Loucy (cell line): ENCODE measurements around the gene TTBK2.

Source experiments
- H2AFZ ChIP-seq: fragments of 200-600 bp; sonication (generic); 2 replicates; pipeline ENCODE4 v1.6.0; 2016; ENCODE audit warnings: antibody characterized with exemption, mild to moderate bottlenecking, low read length, moderate library complexity
- H3F3A ChIP-seq: fragments of 200-600 bp; 2 replicates; pipeline ENCODE4 v1.6.0; 2016; ENCODE audit warnings: antibody characterized with exemption, low read depth, mild to moderate bottlenecking
- H3K27me3 ChIP-seq: fragments of 200-600 bp; sonication (generic); 2 replicates; pipeline ENCODE4 v1.6.1; 2014; ENCODE audit warnings: low read length, mild to moderate bottlenecking; ENCODE audit not compliant: insufficient read depth, poor library complexity, severe bottlenecking
- H3K36me3 ChIP-seq: fragments of 200-600 bp; sonication (generic); 2 replicates; pipeline ENCODE4 v1.6.1; 2016; ENCODE audit warnings: low read length; ENCODE audit not compliant: insufficient read depth
- H3K4me1 ChIP-seq: fragments of 200-600 bp; sonication (generic); 2 replicates; pipeline ENCODE4 v1.5.1; 2014; ENCODE audit warnings: low read length, mild to moderate bottlenecking; ENCODE audit not compliant: insufficient read depth, poor library complexity, severe bottlenecking
- H3K4me2 ChIP-seq: fragments of 200-600 bp; sonication (generic); 2 replicates; pipeline ENCODE4 v1.6.0; 2014; ENCODE audit warnings: antibody characterized with exemption, low read length, low read depth, mild to moderate bottlenecking; ENCODE audit not compliant: poor library complexity, severe bottlenecking
- H3K4me3 ChIP-seq: fragments of 200-600 bp; sonication (generic); 2 replicates; pipeline ENCODE4 v1.5.1; 2014; ENCODE audit warnings: low read length, mild to moderate bottlenecking, mixed read lengths; ENCODE audit not compliant: poor library complexity, severe bottlenecking
- H3K79me2 ChIP-seq: fragments of 200-600 bp; sonication (generic); 2 replicates; pipeline ENCODE4 v1.6.1; 2014; ENCODE audit warnings: low read length; ENCODE audit not compliant: insufficient read depth
- H3K9ac ChIP-seq: fragments of 200-600 bp; sonication (generic); 2 replicates; pipeline ENCODE4 v1.6.0; 2014; ENCODE audit warnings: mild to moderate bottlenecking, low read depth, low read length, moderate library complexity; ENCODE audit not compliant: poor library complexity, severe bottlenecking
- H3K9me2 ChIP-seq: fragments of 200-600 bp; sonication (generic); replicated peaks from 2 replicates; pipeline ENCODE4 v1.6.1; 2016; ENCODE audit warnings: low read depth, low read length, mixed read lengths
- H3K9me3 ChIP-seq: fragments of 200-600 bp; sonication (generic); 2 replicates; pipeline ENCODE4 v1.6.1; 2014; ENCODE audit warnings: mild to moderate bottlenecking, antibody characterized with exemption, low read length, low read depth; ENCODE audit not compliant: insufficient read depth
- H4K20me1 ChIP-seq: fragments of 200-600 bp; sonication (generic); 2 replicates; pipeline ENCODE4 v1.6.0; 2014; ENCODE audit warnings: antibody characterized with exemption, low read length, mild to moderate bottlenecking; ENCODE audit not compliant: insufficient read depth, poor library complexity, severe bottlenecking
- EZH2phosphoT487 ChIP-seq: fragments of 200-600 bp; IDR thresholded peaks from 2 replicates; pipeline ENCODE4 v1.6.1; 2018; ENCODE audit warnings: antibody characterized with exemption, mild to moderate bottlenecking, moderate library complexity, borderline replicate concordance
- TF ChIP-seq, protein P1 (sequence below): fragments of 200-600 bp; sonication (generic); conservative IDR thresholded peaks from 2 replicates; pipeline ENCODE4 v1.5.1; 2014; ENCODE audit warnings: mild to moderate bottlenecking, antibody characterized with exemption, low read length

The TTBK2 gene

DNA sequence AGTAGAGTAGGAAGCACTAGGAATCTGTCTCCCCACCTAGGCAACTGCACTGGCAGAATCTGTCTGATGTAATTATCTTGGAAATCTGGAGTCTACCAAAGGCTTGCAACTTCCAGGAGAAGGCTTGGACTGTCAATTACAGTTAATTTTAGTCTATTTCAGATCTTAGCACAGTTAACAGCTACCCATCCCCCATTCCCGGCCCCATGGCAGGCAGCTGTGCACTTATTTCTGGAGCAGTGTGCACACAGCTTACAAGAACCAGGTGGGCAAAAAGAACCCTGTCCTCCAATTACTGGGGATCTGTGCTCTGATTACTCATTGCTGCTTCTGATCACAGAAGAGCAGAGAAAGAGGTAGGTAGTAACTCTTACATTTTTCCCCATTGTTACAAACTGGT, 171.3 kb downstream of the TTBK2 start:
- no peak for TF ChIP-seq EZH2phosphoT487
- TF ChIP-seq, protein P1, sequence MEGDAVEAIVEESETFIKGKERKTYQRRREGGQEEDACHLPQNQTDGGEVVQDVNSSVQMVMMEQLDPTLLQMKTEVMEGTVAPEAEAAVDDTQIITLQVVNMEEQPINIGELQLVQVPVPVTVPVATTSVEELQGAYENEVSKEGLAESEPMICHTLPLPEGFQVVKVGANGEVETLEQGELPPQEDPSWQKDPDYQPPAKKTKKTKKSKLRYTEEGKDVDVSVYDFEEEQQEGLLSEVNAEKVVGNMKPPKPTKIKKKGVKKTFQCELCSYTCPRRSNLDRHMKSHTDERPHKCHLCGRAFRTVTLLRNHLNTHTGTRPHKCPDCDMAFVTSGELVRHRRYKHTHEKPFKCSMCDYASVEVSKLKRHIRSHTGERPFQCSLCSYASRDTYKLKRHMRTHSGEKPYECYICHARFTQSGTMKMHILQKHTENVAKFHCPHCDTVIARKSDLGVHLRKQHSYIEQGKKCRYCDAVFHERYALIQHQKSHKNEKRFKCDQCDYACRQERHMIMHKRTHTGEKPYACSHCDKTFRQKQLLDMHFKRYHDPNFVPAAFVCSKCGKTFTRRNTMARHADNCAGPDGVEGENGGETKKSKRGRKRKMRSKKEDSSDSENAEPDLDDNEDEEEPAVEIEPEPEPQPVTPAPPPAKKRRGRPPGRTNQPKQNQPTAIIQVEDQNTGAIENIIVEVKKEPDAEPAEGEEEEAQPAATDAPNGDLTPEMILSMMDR = no peak
- H2AFZ ChIP-seq = no peak overlapping the region
- H3F3A ChIP-seq = no peaks in the 10 kb centered on the region
- no peaks in the 10 kb centered on the region for H3K9me3 ChIP-seq
- peaks cover 6% of the 10 kb centered on the region for H3K4me1 ChIP-seq
- H3K79me2 ChIP-seq = no peaks in the 10 kb centered on the region
- H4K20me1 ChIP-seq = no peaks in the 10 kb centered on the region
- H3K4me2 ChIP-seq = no peak overlapping the region
- no peak overlapping the region for H3K9ac ChIP-seq
- no peaks in the 10 kb centered on the region for H3K9me2 ChIP-seq
- no peak overlapping the region for H3K4me3 ChIP-seq
- H3K36me3 ChIP-seq = peaks cover 48% of the 10 kb centered on the region; the same call in 1 of the 2 replicates
- no peaks in the 10 kb centered on the region for H3K27me3 ChIP-seq

DNA sequence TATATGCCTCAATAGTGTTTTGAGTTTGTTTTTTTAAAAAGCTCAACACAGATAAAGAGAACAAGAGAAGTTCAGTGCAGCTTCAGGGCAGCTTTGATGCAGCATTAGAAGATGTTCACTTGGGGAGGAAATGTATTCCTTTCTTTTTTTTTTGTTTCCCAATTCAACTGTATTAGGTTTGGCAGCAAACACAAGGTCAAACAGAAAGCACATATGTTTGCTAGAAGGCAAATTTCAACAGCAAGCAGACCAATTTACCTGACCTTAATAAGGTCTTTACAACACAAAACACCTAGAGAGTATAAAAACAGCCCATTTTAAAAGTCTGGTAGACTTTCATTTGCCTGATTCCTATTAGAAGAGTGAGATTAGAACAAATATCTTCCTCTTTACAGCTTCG, 176.4 kb downstream of the TTBK2 start:
- Histone ChIP-seq H3K36me3 (peaks cover 13% of the 10 kb centered on the region; the same call in 1 of the 2 replicates), H3F3A (no peaks in the 10 kb centered on the region), H4K20me1 (no peaks in the 10 kb centered on the region), H2AFZ (no peak overlapping the region), H3K79me2 (no peaks in the 10 kb centered on the region), H3K27me3 (no peaks in the 10 kb centered on the region), H3K9me3 (no peaks in the 10 kb centered on the region), H3K4me2 (no peak overlapping the region), H3K4me1 (no peaks in the 10 kb centered on the region), H3K9me2 (no peaks in the 10 kb centered on the region), H3K9ac (no peak overlapping the region), H3K4me3 (no peak overlapping the region)
- TF ChIP-seq, protein P1 = no peak
- no peak for TF ChIP-seq EZH2phosphoT487

DNA sequence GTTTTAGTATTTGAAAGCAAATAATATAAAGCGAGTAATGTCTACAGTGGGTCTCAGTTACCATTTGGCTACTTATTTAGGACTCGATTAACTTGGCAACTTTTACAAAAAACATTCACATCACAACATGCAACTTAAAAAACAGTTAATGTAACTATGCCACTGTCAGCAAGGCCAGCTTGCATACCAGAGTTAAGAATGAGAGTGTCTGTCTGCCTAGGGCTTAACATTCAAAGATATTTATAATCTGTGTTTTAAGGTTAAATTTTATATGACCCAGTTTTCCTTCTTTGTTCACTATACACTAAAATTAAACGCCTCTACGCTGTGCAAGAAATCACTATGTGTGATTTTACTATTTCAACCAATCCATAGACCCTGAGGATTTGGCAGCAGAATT, 178.4 kb downstream of the TTBK2 start:
- H3K4me3 ChIP-seq = no peak overlapping the region
- no peaks in the 10 kb centered on the region for H3F3A ChIP-seq
- no peak overlapping the region for H3K4me2 ChIP-seq
- H3K36me3 ChIP-seq = peaks cover 13% of the 10 kb centered on the region; the same call in 1 of the 2 replicates
- H2AFZ ChIP-seq = no peak overlapping the region
- no peaks in the 10 kb centered on the region for H3K9me2 ChIP-seq
- TF ChIP-seq, protein P1 = no peak
- TF ChIP-seq EZH2phosphoT487 = no peak
- H3K9ac ChIP-seq = no peak overlapping the region
- peaks cover 5% of the 10 kb centered on the region for H3K4me1 ChIP-seq
- H3K27me3 ChIP-seq = no peaks in the 10 kb centered on the region
- no peaks in the 10 kb centered on the region for H4K20me1 ChIP-seq
- H3K79me2 ChIP-seq = 0 out of 2 replicates have a peak, but pooled peaks cover 7% of the 10 kb centered on the region
- H3K9me3 ChIP-seq = no peaks in the 10 kb centered on the region
